ENCODE measurements around the gene NDUFA1.
"Not testable (repeated sequence)": the region's sequence is repeated elsewhere in the genome, so short reads cannot be mapped to it uniquely, and the experiment has no call there.

NDUFA1 gene

DNA sequence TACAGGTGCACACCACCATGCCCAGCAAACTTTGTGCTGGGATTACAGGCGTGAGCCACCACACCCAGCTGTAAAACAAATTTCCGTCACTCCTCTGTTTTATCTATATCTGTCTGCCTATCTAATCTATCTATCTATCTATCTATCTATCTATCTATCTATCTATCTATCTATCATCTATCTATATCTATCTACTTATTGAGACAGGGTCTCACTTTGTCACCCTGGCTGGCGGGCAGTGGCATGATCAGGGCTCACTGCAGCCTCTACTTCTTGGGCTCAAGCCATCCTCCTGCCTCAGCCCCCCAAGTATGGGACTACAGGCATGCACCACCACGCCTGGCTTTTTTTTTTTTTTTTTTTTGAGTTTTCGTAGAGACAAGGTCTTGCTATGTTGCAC lies 44.7 kb downstream of the NDUFA1 start:
- no peak for DNase-seq

DNA sequence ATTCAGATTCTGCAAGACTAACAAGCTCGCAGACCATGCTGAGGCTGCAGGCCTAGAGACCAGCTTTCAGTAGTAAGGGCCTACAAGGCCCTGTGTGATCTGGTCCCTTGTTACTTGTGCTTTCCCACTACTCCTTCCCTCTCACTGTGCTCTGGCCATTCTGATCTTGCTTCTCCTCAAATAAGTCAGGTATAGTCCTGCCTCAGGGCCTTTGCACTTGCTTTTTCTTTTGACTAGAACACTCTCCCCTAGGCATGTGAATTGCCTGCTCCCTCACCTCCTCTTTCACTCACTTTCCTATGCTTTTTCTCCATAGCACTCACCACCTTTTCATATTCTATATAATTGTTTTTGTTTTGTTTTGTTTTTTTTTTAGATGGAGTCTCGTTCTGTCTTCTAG lies 46.2 kb downstream of the NDUFA1 start:
- no peak for DNase-seq

DNA sequence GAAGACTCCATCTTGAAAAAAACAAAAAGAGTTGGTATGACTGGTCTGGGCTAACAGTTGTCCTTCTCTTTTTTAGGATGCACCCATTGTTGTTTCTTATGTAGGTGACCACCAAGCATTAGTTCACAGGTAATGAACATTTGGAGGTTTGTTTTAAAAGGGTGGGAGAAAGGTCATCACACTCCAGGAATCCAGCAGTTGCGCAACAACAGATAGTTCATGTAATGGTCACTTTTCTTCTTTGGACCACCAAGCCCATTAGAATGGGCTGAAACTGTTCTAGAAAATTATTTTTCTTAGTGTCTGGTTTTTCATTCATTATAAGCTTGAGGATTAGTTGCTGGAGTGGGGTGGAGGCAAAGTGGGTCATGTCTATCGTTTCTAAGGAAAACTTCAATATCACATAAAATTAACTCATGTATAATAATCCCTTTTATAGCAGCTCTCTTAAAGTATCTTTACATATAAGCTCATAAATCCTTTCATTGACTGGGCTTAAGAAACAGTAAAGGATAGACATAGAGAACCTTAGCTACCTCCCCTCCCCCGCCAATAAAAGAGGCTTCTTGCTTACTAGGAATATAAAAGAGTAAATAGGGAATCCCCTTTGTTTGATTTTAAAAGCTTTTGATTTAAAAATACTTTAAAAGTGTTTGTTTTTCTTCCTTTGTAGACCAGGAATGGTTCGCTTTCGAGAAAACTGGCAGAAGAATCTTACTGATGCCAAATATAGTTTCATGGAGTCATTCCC lies 48.4 kb downstream of the NDUFA1 start:
- no peak for DNase-seq

DNA sequence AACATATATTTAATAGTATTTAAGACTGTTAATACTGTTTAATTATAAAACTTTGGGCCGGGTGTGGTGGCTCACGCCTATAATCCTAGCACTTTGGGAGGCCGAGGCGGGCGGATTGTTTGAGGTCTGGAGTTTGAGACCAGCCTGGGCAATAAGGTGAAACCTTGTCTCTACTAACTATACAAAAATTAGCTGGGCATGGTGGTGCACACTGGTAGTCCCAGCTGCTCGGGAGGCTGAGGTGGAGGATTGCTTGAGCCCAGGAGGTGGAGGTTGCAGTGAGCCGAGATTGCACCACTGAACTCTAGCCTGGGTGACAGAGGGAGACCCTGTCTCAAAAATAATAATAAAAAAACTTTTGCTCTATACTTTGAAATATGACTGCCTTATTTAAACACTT lies 50.8 kb downstream of the NDUFA1 start:
- not testable (repeated sequence) for DNase-seq

All from activated gamma-delta T cell (primary cell).